ENCODE results near the gene MYBPH. TPM values are rescaled to one million over a fixed set of nuclear protein-coding genes. Genes with fewer than 3 reads are reported as not detected.

MYBPH gene
- total and polyA plus RNA-seq, 2 of the 13 experiments (the other 11 are each of a cell fraction or from before 2014, with no cell fraction given) = not detected

DNA sequence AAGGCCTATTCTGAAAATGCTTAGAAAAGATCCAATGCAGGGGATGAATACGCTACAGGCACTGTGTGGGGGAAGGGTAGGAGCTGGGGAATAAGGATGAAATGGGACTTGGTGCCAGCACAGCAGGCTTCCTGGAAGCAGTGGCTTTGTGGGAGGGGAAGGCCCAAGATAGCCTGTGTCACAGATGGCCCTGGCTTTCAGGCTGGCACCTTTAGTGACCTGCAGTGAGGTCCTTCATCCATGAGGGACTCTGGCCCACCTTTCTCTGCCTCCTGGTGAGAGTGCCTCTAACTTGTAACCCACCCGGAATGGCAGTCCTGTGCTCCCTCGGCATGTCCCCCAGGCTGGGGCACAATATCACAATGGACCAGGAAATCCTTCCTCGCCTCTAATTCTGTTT lies 10.0 kb upstream of the MYBPH start:
- DNase-seq (ENCODE audit: low spot score) (no peak), ATAC-seq (no peak), FAIRE-seq (no peak)
- Histone ChIP-seq H3K4me2 (ENCODE audit: low read depth, low read length) (no peak overlapping the region), H3K4me3 (replicated peaks in 1 of 3; ENCODE audit: insufficient read depth in 1 of 3, low read depth in 2 of 3, low read length in 3 of 3) (no peak overlapping the region), H3K9me3 (ENCODE audit: low read length) (no peaks in the 10 kb centered on the region), H3K36me3 (replicated peaks in 1 of 2; ENCODE audit: control insufficient read depth in 1 of 2, insufficient read depth in 2 of 2, low read length in 2 of 2) (no peaks in the 10 kb centered on the region), H3K27me3 (ENCODE audit: control insufficient read depth in 1 of 2, insufficient read depth in 2 of 2, low read length in 2 of 2) (peaks cover 0 to 18% of the 10 kb centered on the region in 2 experiments; a peak in 3 of 5 replicates), H4K20me1 (ENCODE audit: insufficient read depth, low read length) (no peaks in the 10 kb centered on the region), H3K9ac (ENCODE audit: insufficient read depth, low read depth, low read length) (no peak overlapping the region), H2AFZ (ENCODE audit: low read length) (no peak overlapping the region), H3K27ac (ENCODE audit: extremely low read length, insufficient read depth, low read length) (no peak overlapping the region), H3K4me1 (ENCODE audit: insufficient read depth, low read length) (no peaks in the 10 kb centered on the region), H3K79me2 (ENCODE audit: insufficient read depth, low read length) (no peaks in the 10 kb centered on the region)
- WGBS (ENCODE audit: low lambda C conversion rate) = 39% methylated on average over 2 of the region's 4 CpGs
- intact Hi-C loops (cut with micrococcal nuclease; ENCODE audit: unreplicated experiment) (no loop called here), in situ Hi-C loops (cut with HindIII; ENCODE audit: extremely low pct_ligation_motif_present, low pct_unique_long_range_greater_than_20kb) (no loop called here)
- ChIA-PET POLR2A (interaction anchor here (0.6 kb wide), 1 partner anchor 1073 kb away, joined by 3 read pairs; no protein-coding TSS in a partner anchor), CTCF (ENCODE audit: low intra/inter-chr PET ratio, low total read pairs) (no interaction called here)
- TF ChIP-seq, protein P1, sequence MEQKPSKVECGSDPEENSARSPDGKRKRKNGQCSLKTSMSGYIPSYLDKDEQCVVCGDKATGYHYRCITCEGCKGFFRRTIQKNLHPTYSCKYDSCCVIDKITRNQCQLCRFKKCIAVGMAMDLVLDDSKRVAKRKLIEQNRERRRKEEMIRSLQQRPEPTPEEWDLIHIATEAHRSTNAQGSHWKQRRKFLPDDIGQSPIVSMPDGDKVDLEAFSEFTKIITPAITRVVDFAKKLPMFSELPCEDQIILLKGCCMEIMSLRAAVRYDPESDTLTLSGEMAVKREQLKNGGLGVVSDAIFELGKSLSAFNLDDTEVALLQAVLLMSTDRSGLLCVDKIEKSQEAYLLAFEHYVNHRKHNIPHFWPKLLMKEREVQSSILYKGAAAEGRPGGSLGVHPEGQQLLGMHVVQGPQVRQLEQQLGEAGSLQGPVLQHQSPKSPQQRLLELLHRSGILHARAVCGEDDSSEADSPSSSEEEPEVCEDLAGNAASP (CRISPR knock-in tag; IDR thresholded peaks at IDR 0.05; ENCODE audit: borderline replicate concordance) = no peak
- no peak for TF ChIP-seq ZNF235 (CRISPR knock-in tag; IDR thresholded peaks at IDR 0.05; ENCODE audit: borderline replicate concordance)
- no peak for TF ChIP-seq TP53 (CRISPR knock-in tag; conservative IDR thresholded peaks at IDR 0.05)
- no peak for TF ChIP-seq ZIK1 (CRISPR knock-in tag; IDR thresholded peaks at IDR 0.05; ENCODE audit: borderline replicate concordance, low read depth)
- TF ChIP-seq HMGA1 (CRISPR knock-in tag; conservative IDR thresholded peaks at IDR 0.05) = no peak
- TF ChIP-seq RFXANK (CRISPR knock-in tag; IDR thresholded peaks at IDR 0.05) = no peak
- TF ChIP-seq, protein P2, sequence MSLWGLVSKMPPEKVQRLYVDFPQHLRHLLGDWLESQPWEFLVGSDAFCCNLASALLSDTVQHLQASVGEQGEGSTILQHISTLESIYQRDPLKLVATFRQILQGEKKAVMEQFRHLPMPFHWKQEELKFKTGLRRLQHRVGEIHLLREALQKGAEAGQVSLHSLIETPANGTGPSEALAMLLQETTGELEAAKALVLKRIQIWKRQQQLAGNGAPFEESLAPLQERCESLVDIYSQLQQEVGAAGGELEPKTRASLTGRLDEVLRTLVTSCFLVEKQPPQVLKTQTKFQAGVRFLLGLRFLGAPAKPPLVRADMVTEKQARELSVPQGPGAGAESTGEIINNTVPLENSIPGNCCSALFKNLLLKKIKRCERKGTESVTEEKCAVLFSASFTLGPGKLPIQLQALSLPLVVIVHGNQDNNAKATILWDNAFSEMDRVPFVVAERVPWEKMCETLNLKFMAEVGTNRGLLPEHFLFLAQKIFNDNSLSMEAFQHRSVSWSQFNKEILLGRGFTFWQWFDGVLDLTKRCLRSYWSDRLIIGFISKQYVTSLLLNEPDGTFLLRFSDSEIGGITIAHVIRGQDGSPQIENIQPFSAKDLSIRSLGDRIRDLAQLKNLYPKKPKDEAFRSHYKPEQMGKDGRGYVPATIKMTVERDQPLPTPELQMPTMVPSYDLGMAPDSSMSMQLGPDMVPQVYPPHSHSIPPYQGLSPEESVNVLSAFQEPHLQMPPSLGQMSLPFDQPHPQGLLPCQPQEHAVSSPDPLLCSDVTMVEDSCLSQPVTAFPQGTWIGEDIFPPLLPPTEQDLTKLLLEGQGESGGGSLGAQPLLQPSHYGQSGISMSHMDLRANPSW (CRISPR knock-in tag; IDR thresholded peaks at IDR 0.05; ENCODE audit: borderline replicate concordance) = no peak
- TF ChIP-seq, protein P3, sequence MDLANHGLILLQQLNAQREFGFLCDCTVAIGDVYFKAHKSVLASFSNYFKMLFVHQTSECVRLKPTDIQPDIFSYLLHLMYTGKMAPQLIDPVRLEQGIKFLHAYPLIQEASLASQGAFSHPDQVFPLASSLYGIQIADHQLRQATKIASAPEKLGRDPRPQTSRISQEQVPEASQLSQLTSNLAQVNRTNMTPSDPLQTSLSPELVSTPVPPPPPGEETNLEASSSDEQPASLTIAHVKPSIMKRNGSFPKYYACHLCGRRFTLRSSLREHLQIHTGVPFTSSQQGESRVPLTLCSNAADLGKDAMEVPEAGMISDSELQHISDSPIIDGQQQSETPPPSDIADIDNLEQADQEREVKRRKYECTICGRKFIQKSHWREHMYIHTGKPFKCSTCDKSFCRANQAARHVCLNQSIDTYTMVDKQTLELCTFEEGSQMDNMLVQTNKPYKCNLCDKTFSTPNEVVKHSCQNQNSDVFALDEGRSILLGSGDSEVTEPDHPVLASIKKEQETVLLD (CRISPR knock-in tag; IDR thresholded peaks at IDR 0.05; ENCODE audit: low read depth) = no peak
- TF ChIP-seq KMT2A (CRISPR knock-in tag; IDR thresholded peaks at IDR 0.05) = no peak
- no peak for TF ChIP-seq ASH2L (IDR thresholded peaks at IDR 0.05; ENCODE audit: insufficient read length, low read depth, low read length)
- no peak for TF ChIP-seq GZF1 (CRISPR knock-in tag; IDR thresholded peaks at IDR 0.05)
- TF ChIP-seq ZSCAN25 (CRISPR knock-in tag; IDR thresholded peaks at IDR 0.05) = no peak
- TF ChIP-seq, protein P4, sequence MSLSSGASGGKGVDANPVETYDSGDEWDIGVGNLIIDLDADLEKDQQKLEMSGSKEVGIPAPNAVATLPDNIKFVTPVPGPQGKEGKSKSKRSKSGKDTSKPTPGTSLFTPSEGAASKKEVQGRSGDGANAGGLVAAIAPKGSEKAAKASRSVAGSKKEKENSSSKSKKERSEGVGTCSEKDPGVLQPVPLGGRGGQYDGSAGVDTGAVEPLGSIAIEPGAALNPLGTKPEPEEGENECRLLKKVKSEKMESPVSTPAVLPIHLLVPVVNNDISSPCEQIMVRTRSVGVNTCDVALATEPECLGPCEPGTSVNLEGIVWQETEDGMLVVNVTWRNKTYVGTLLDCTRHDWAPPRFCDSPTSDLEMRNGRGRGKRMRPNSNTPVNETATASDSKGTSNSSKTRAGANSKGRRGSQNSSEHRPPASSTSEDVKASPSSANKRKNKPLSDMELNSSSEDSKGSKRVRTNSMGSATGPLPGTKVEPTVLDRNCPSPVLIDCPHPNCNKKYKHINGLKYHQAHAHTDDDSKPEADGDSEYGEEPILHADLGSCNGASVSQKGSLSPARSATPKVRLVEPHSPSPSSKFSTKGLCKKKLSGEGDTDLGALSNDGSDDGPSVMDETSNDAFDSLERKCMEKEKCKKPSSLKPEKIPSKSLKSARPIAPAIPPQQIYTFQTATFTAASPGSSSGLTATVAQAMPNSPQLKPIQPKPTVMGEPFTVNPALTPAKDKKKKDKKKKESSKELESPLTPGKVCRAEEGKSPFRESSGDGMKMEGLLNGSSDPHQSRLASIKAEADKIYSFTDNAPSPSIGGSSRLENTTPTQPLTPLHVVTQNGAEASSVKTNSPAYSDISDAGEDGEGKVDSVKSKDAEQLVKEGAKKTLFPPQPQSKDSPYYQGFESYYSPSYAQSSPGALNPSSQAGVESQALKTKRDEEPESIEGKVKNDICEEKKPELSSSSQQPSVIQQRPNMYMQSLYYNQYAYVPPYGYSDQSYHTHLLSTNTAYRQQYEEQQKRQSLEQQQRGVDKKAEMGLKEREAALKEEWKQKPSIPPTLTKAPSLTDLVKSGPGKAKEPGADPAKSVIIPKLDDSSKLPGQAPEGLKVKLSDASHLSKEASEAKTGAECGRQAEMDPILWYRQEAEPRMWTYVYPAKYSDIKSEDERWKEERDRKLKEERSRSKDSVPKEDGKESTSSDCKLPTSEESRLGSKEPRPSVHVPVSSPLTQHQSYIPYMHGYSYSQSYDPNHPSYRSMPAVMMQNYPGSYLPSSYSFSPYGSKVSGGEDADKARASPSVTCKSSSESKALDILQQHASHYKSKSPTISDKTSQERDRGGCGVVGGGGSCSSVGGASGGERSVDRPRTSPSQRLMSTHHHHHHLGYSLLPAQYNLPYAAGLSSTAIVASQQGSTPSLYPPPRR (CRISPR knock-in tag; IDR thresholded peaks at IDR 0.05; ENCODE audit: borderline replicate concordance) = no peak
- no peak for TF ChIP-seq ZNF556 (CRISPR knock-in tag; IDR thresholded peaks at IDR 0.05; ENCODE audit: borderline replicate concordance)
- no peak for TF ChIP-seq ZNF530 (CRISPR knock-in tag; IDR thresholded peaks at IDR 0.05; ENCODE audit: low read depth)
- no TSS peak for BruUV-seq (replicated peaks)

Measured in HepG2 (cell line).